IPS-18c (cell line): ENCODE data around the gene CPXM2.

Experiments
- H3K4me3 ChIP-seq: 2 replicates; pipeline ENCODE4 v1.7.0; 2013; ENCODE audit warnings: low read depth, mild to moderate bottlenecking, low read length, moderate library complexity; ENCODE audit not compliant: insufficient read depth
- H3K9me3 ChIP-seq: one replicate; pipeline ENCODE4 v1.6.1; 2013; ENCODE audit warnings: mild to moderate bottlenecking, low read length, moderate library complexity; ENCODE audit not compliant: control insufficient read depth, insufficient read depth

The CPXM2 gene

GRCh38 chr10:123718544-123719060 is 173.0 kb downstream of the CPXM2 start:
- H3K4me3 ChIP-seq: no peak overlapping the region
- no peaks in the 10 kb centered on the region for H3K9me3 ChIP-seq

DNA sequence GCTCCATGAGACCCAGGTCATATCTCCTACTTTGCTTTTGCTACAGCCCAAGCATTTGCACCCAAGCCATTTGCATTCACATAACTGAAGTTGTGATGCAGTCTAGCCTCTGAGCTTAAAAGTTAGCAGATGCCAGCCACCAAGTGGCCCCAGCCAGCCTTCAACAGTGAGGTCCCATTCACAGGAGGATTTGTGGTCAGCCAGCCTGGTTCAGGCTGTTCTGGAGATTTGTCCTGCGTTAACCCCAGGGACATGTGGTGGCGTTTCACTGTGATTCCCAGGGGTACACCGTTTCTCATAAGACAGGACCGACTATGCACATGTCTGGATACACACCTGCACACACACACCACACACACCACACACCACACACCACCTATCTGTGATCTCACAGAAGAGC is 174.3 kb downstream of the CPXM2 start:
- H3K4me3 ChIP-seq: no peak overlapping the region
- H3K9me3 ChIP-seq: peaks cover 2% of the 10 kb centered on the region

- no peak overlapping the region for H3K4me3 ChIP-seq
- H3K9me3 ChIP-seq: peaks cover 2% of the 10 kb centered on the region
Measured at GRCh38 chr10:123715546-123715945, 176.1 kb downstream of the CPXM2 start.

- peaks cover 2% of the 10 kb centered on the region for H3K9me3 ChIP-seq
Measured at GRCh38 chr10:123706236-123706635, 185.4 kb downstream of the CPXM2 start.

GRCh38 chr10:123704812-123705211 is 186.8 kb downstream of the CPXM2 start:
- Histone ChIP-seq H3K4me3 (no peak overlapping the region), H3K9me3 (no peaks in the 10 kb centered on the region)

More at GRCh38 chr10:123706236-123706635, 185.4 kb downstream of the CPXM2 start:
- H3K4me3 ChIP-seq: no peak overlapping the region

GRCh38 chr10:123704076-123704475 is 187.5 kb downstream of the CPXM2 start:
- Histone ChIP-seq H3K4me3 (no peak overlapping the region), H3K9me3 (no peaks in the 10 kb centered on the region)

- H3K9me3 ChIP-seq: no peaks in the 10 kb centered on the region
Measured at GRCh38 chr10:123703195-123703790, 188.3 kb downstream of the CPXM2 start.

More at GRCh38 chr10:123703195-123703790, 188.3 kb downstream of the CPXM2 start:
- no peak overlapping the region for H3K4me3 ChIP-seq
